GM12892 (cell line): ENCODE results near the gene CHSY1.

Experiments
- DNase-seq: peaks from one replicate; pipeline ENCODE4 v3.0.0; 2011; ENCODE audit not compliant: insufficient read length
- FAIRE-seq: peaks from 2 replicates; lab custom pipeline; 2011; peaks lifted over from hg19 to GRCh38; lab: Jason Lieb, UNC
- POLR2A ChIP-seq: IDR thresholded peaks from 2 replicates; pipeline ENCODE4 v1.6.1; 2011; ENCODE audit warnings: low read depth, low read length, control low read depth
- POLR2AphosphoS5 ChIP-seq: IDR thresholded peaks from 2 replicates; pipeline ENCODE4 v1.6.1; 2011; ENCODE audit warnings: low read depth, low read length, control low read depth
- TAF1 ChIP-seq: IDR thresholded peaks from 2 replicates; pipeline ENCODE4 v1.6.1; 2011; ENCODE audit warnings: low read depth, mild to moderate bottlenecking, control low read depth, low read length, borderline replicate concordance

CHSY1 gene

DNA sequence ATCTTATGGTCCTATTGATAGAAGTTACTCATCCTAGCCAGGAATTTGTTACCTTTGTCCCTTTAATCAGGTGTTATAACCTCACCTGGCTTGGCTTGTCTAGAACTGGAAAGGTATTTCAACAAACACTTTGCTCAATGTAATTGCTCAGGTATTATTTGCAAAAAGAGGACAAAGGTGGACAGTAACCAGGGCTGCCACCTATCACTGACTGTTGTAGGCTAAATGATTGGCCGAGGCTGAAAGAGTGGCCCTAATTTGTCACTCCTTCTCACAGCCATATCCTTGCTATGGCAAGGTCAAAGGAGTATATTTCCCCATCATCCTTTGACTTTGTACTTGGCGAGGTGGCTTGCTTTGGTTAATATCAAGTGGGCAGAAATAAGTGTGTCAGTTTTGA, 28.2 kb upstream of the CHSY1 start:
- FAIRE-seq (no peak), DNase-seq (no peak)
- peak; percentile 10; the same call in 1 of the 2 replicates for TF ChIP-seq POLR2A
- TF ChIP-seq POLR2AphosphoS5: 0 out of 2 replicates have a peak, but pooled peaks have one; percentile 22
- TF ChIP-seq TAF1: no peak

DNA sequence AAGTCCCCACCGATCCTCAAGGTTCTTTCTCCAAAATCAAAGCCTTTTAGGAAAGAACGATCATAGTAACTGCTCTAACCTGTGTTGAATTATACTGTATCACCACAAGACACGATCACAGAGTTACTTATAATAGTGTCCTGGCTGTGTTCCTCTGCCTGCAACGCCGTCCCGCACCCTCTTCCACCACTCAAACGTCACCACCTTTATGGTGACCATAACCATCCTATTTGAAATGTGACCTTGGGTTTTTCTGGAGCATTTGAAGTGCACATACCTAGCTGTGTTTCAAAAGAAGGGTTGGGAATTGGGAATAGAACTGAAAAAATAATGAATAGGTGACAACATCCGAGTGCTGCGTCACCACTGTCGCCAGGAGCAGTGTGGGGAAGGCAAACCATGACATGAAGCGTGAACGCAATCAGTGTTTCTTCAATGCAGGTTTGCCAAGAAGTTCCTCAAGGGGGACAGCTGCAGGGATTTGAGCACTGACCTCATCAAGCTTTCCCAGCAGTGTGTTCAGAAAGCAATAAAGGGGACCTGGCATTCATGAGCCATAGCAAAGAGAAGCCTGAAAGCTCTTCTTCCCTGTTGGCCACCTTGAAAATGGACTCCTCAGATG, 26.2 kb upstream of the CHSY1 start:
- TF ChIP-seq TAF1: no peak
- no peak for TF ChIP-seq POLR2AphosphoS5
- no peak for TF ChIP-seq POLR2A
- FAIRE-seq (no peak), DNase-seq (no peak)

- TF ChIP-seq POLR2A (peak; percentile 53; the same call in 1 of the 2 replicates), POLR2AphosphoS5 (no peak)
- DNase-seq (peak; percentile 85), FAIRE-seq (peak; percentile 99)
Observed at GRCh38 chr15:101277038-101277822, 25.4 kb upstream of the CHSY1 start, which contains the start of gene SELENOS. Gene SELENOS, minus strand, starts transcription at chr15:101277485. Its CDS starts 68 bp downstream, at chr15:101277417.

DNA sequence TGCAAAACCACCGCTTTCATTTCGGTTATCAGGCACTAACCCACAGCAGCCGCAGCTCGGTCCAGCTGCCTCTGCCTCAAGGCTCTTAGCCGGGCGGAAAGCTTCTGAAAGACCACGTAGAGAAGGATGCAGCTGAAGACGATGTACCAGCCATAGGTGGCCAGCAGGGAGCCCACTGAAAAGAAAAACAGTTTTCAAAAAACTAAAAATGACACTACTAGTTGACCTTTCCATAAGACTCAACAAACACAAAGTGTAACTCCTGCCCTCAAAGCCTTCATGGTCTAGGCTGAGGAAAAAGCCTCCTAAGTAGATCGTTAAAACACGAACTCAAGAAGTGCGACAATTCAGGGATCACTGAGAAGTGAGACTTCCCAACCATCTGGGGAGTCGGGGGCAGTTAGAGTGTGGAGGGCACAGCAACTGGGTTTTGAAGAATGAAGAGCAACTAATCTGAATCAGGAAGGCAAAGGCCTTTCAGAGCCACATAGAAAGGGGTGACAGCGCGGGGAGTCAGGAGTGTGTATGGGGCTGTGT, 24.7 kb upstream of the CHSY1 start:
- FAIRE-seq (peak; percentile 42), DNase-seq (no peak)
- TF ChIP-seq POLR2A (no peak), TAF1 (no peak), POLR2AphosphoS5 (no peak)

- TF ChIP-seq TAF1: no peak
- TF ChIP-seq POLR2A: no peak
- TF ChIP-seq POLR2AphosphoS5: no peak
- FAIRE-seq (peak; percentile 5), DNase-seq (no peak)
Observed at GRCh38 chr15:101275018-101275417, 23.2 kb upstream of the CHSY1 start.

- TF ChIP-seq POLR2A: no peak
- TF ChIP-seq TAF1: no peak
- TF ChIP-seq POLR2AphosphoS5: no peak
- DNase-seq: no peak
- no peak for FAIRE-seq
Observed at GRCh38 chr15:101273534-101273933, 21.7 kb upstream of the CHSY1 start.

DNA sequence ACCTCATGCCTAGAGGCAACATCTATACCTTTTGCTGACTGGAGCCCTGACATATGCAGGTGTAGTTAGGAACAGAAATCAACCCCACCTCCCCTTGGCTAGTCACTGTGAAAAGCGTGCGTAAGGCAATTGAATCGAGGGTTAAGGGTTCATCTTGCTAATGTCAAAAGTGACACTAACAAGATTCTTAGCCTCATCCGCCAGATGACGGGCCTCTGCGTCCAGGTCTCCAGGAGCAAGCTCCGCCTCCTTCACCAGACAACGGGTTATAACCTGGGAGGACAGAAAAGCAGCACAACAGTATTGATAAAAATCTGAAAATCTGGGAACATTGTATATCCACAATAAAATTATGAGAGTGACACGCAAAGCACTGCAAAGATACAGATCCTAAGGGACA, 20.7 kb upstream of the CHSY1 start:
- FAIRE-seq (no peak), DNase-seq (no peak)
- TF ChIP-seq TAF1 (no peak), POLR2A (no peak), POLR2AphosphoS5 (no peak)

DNA sequence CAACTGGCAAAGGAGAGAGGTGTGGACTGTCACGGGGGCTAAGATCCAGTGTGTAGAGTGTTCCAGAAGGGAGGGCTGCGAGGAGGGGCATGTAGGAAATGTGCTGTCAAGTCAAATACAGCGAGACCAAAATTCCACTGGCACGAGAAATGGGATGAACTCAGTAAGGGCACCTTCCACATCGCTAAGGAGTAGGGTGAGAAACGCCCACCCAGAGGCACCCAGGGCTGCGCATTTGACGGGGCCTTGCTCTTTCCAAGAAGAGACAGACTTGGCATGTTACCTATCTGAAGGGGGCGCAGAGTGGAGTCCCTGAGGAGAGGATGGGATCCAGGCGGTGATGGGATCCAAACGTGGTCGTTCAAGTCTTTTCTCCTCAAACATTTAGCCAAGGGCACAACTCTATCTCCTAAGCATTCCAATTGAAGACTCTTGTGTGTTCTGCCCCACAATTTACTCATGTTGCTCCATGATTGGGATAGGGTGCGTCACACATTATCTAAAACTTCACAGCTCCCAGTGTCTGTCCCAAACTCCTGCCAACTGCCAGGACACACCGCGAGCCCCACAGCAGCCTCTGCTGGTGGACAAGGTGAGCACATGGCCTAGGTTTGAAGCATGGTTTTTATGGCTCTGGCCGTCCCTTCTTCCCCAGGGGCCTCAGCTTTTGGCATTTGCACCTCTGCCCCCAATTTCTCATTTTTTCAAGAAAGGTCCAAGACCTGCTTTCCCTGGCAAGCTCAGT, 17.8 kb upstream of the CHSY1 start:
- DNase-seq (no peak), FAIRE-seq (no peak)
- TF ChIP-seq POLR2A (no peak; the same call in none of the 2 replicates), POLR2AphosphoS5 (peak; percentile 27; the same call in 1 of the 2 replicates), TAF1 (no peak)

DNA sequence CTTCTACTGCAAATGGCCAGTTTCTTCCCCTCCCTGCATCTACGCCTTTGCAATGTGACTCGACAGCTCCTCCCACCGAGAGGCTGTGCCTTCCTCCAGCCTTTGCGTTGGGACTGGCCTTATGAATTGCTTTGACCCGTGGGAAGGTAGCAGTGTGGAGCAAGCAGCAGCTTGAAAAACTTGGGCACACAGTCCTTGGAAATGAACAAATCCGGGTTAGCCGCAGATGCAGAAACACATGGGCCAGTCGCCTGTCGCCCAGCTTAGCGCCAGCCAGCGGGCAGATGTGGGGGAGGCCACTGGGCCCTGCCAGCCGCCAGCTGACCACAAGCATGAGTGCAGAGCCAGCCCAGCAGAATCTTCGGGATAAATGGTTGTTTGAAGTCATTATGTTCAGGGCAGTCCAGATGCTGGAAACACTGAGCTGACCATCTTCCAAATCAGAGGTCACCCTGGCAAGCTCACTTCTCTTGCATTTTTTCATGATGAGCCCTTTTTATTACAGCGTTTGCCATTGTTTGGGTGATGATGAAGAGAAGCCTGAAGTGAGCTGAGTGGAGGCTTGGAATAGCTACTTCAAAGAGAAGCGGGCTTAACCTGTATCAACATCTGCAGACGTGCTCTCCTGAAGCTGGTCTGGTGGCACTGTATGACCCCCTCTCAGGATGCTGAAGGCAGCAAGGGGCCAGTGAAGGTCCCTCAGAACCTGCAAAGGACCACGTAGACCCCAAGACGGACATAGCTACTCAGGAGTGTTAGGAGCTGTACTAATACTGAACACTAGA, 15.7 kb upstream of the CHSY1 start:
- no peak for FAIRE-seq
- TF ChIP-seq TAF1: no peak
- DNase-seq: no peak

- DNase-seq (no peak), FAIRE-seq (no peak)
- TF ChIP-seq POLR2AphosphoS5 (no peak), TAF1 (no peak), POLR2A (no peak)
Observed at GRCh38 chr15:101266787-101267186, 14.9 kb upstream of the CHSY1 start.
